HG03460 (cell line): ENCODE measurements around the gene SIN3A.
"Not testable (repeated sequence)": the region's sequence is repeated elsewhere in the genome, so short reads cannot be mapped to it uniquely, and the experiment has no call there.

Experiments
- ATAC-seq: cut with Tn5 transposase; IDR thresholded peaks from one replicate; pipeline ENCODE4 v1.9.1; 2021; ENCODE audit not compliant: unreplicated experiment

SIN3A gene

GRCh38 chr15:75358771-75359536, 92.5 kb downstream of the SIN3A start:
- no peak for ATAC-seq

- ATAC-seq = no peak
Observed at GRCh38 chr15:75357976-75358673, 93.4 kb downstream of the SIN3A start.

- no peak for ATAC-seq
Observed at GRCh38 chr15:75356517-75356916, 95.0 kb downstream of the SIN3A start.

- ATAC-seq = no peak
Observed at GRCh38 chr15:75356006-75356405, 95.5 kb downstream of the SIN3A start.

- no peak for ATAC-seq
Observed at GRCh38 chr15:75355369-75355768, 96.1 kb downstream of the SIN3A start.

- ATAC-seq = no peak
Observed at GRCh38 chr15:75354454-75354853, 97.0 kb downstream of the SIN3A start.

- no peak for ATAC-seq
Observed at GRCh38 chr15:75353604-75354003, 97.9 kb downstream of the SIN3A start.

- ATAC-seq = no peak
Observed at GRCh38 chr15:75352186-75353080, 99.1 kb downstream of the SIN3A start.

- no peak for ATAC-seq
Observed at GRCh38 chr15:75350601-75351361, 100.7 kb downstream of the SIN3A start.

- peak; percentile 46 for ATAC-seq
Observed at GRCh38 chr15:75349851-75350588, 101.5 kb downstream of the SIN3A start.

- ATAC-seq = not testable (repeated sequence)
Observed at GRCh38 chr15:75349351-75349669, 102.2 kb downstream of the SIN3A start.

- ATAC-seq = no peak
Observed at GRCh38 chr15:75348562-75349350, 102.7 kb downstream of the SIN3A start.

GRCh38 chr15:75348034-75348561, 103.4 kb downstream of the SIN3A start:
- no peak for ATAC-seq

GRCh38 chr15:75347222-75348033, 104.1 kb downstream of the SIN3A start:
- ATAC-seq = no peak

- no peak for ATAC-seq
Observed at GRCh38 chr15:75346796-75347221, 104.7 kb downstream of the SIN3A start, which contains the start of gene NEIL1. Gene NEIL1, plus strand, starts transcription at chr15:75347039. Its CDS starts 1,867 bp downstream, at chr15:75348906.

- not testable (repeated sequence) for ATAC-seq
Observed at GRCh38 chr15:75343953-75344352, 107.5 kb downstream of the SIN3A start.

- ATAC-seq = no peak
Observed at GRCh38 chr15:75342221-75342620, 109.3 kb downstream of the SIN3A start.
